Activated gamma-delta T cell treated with Interleukin-2 at 50 U/mL for 16 hours (primary cell): ENCODE measurements around the gene EDDM13.
"Not testable (repeated sequence)": the region's sequence is repeated elsewhere in the genome, so short reads cannot be mapped to it uniquely, and the experiment has no call there.

ENCODE experiments used
- DNase-seq: peaks from one replicate; pipeline ENCODE4 v3.0.0-alpha.2; 2020

EDDM13 gene

GRCh38 chr19:56295531-56296455 is 23.2 kb downstream of the EDDM13 start:
- no peak for DNase-seq

DNA sequence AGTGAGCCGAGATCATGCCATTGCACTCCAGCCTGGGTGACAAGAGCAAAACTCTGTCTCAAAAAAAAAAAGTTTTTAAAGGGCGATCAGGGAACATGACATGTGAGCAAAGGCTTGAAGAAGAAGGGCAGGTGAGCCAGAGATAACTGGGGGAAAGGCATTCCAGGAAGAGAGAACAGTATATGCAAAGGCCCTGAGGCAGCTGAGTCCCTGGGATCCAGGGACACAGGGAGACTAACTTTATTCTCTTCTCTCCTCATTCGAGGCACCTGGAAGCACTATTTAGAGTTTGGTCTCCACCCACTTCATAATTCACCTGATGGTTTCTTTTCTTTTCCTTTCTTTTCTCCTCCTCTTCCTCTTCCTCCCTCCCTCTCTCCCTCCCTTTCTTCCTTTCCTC is 24.5 kb downstream of the EDDM13 start:
- DNase-seq: no peak

GRCh38 chr19:56299688-56300087 is 27.1 kb downstream of the EDDM13 start:
- no peak for DNase-seq

- DNase-seq: no peak
Measured at GRCh38 chr19:56301155-56301554, 28.6 kb downstream of the EDDM13 start.

DNA sequence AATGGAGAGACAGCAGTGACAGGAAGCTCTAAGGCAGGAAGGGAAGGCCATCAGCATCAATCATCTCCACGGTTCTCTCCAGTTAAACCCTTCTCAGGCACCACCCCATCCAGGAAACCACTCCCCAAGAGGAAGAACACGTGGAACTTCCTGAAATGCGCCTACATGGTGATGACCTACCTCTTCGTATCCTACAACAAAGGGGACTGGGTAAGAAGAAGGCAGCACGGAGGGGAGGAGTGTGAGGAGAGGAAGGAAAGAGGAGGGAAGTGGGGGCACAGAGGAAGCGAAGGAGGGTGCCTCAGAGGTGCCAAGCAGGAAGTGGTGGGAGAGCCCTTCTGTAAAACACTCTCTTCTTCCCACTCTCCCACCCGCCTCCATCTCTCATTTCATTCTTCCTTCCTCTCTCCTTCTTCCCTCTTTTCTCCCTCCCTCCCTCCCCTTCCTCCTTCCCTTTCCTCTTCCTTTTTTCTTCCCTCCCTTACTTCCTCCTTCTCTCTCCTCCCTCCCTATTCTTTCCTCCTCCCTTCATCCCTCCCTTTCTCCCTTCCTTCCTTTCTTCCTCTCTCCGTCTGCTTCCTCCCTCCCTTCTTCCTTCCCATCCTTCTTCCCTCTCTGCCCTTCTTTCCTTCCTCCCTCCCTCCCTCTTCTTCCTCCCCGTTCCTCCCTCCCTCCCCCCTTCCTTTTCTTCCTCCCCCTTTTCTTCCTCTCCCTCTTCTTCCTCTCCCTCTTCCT is 29.5 kb downstream of the EDDM13 start:
- DNase-seq: no peak

DNA sequence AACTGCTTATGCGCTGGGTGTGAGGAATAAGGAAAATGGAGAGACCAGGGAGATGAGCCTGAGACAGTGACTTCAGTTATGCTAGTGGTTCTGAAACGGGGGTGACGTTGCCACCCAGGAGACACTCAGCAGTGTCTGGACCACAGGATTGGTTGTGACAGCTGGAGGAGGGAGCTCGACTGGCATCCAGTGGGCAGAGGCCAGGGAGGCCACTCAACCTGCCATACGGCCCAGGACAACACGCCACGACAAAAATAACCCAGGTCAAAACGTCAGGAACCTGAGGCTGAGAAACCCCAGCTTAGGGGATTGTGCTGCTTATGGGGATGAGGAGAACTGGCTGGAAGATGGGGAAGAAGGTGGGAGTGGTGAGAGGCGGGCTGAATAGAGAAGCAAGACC is 31.7 kb downstream of the EDDM13 start:
- no peak for DNase-seq

DNA sequence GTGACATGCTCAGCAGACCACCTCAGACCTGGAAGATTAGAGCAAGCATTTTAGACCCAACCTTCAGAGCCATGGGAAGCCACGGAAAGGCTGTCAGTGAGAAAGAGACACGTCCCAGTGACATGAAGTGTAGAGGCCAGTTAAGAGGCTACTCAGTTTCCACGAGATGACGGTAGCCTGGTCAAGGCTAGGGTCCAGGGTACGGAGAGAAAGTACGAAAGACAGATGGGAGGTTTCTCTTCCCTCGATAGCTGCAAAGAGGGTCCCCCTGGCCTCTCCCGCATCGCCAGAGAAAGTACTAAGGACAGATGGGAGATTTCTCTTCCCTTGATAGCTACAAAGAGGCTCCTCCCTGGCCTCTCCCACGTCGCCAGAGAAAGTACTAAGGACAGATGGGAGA is 33.5 kb downstream of the EDDM13 start:
- no peak for DNase-seq

- DNase-seq: not testable (repeated sequence)
Measured at GRCh38 chr19:56307062-56307461, 34.5 kb downstream of the EDDM13 start.

DNA sequence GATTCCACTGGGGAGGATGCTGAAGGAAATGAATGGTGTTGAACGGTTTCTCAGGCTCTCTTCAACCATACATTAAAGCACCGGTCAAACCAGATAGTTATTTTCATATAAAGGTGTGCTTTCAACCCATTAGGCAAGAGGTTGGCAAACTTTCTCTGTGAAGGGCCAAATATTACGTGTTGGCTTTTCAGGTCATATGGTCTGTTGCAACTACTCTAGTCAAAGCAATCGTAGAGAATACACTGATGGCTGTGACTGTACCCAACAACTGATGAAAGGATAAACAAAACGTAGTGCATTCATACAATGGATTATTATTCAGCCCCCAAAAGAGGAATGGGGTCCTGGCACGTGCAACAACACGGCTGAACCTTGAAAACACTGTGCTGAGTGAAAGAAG is 36.2 kb downstream of the EDDM13 start:
- no peak for DNase-seq

DNA sequence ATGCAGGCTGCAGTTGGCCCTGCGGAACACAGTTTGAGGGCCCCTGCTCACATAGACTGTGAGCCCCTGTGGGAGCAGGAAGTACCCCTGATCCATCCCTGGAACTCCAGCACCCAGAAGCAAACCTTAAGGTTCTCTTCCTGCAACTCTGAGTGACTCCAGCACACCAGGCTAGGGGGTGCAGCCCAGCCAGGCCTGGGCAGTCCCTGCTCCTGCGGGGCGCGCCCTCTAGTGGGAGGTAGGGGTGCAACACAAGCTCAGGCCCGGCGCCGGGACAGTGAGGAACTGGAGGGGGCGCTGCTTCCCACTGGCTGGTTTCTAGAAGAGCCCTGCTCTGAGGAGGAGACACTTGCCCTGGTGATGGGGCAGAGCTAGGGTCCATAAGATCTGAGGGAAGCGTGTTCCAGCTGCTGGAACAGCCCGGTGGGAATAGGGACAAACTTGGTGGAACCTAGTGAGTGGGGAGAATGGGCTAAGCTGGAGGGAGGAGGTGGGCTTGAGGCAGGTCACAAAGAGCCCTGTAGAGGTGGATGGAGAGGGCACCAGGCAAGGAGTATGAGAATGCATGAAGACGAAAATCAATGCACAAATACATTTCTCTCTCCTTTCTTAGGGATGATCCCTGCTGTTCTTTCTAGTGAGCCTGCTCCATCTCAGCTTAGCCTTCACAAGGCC is 37.1 kb downstream of the EDDM13 start:
- peak; percentile 39 for DNase-seq

DNA sequence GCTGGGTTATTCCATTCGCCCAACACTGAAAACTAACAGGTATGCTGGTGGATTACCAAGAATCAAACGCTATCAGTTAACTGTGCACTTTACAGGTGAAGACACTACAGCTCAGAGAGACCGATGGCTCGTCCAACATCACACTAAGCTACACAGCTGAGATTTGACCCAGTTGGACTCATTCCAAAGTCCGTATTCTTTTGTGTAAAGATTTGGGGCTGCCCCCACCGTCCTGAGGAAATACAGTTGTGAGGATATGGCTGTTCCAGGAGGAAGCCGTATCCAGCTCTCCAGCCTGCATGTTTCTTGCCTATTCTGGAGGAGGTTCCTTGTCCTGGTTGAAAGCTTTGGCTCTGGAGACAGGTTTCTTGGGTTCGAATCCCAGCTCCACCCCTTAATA is 37.9 kb downstream of the EDDM13 start:
- no peak for DNase-seq

GRCh38 chr19:56312342-56312741 is 39.8 kb downstream of the EDDM13 start:
- no peak for DNase-seq

DNA sequence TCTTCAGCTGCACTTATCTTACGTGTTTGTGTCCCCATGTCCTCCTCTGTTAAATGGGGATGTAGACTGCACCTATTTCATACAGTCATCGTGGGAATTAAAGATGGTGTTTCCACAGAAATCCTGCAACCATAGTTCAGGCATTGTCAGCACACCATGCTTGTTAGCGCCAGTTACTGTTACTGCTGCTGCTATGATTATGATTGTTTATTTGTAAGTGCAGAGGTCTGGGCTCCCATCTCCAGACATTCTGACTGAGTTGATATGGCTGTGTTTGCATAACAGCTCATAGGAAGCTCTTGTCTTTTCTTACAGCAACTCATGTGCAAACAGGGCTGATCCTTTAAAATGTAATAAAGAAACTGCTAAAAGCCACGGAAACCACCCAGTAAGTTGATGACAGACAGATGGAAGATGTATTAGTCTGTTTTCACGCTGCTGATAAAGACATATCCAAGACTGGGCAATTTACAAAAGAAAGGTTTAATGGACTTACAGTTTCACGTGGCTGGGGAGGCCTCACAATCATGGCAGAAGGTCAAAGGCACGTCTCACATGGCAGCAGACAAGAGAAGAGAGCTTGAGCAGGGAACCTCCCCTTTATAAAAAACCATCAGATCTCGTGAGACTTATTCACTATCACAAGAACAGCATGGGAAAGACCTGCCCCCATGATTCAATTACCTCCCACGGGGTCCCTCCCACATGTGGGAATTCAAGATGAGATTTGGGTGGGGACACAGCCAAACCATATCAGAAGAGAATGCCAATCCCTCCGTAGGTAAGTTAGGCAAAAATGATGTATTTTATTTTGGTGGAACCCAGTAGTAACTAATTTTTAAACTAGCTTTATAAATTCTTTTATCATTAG is 40.5 kb downstream of the EDDM13 start:
- DNase-seq: no peak

- no peak for DNase-seq
Measured at GRCh38 chr19:56314018-56314380, 41.5 kb downstream of the EDDM13 start.

GRCh38 chr19:56314381-56315076 is 42.0 kb downstream of the EDDM13 start, which contains the start of gene ZSCAN5A:
Gene ZSCAN5A, minus strand, starts transcription at chr19:56314839. Its CDS starts 89,793 bp downstream, at chr19:56225046.
- peak; percentile 95 for DNase-seq

DNA sequence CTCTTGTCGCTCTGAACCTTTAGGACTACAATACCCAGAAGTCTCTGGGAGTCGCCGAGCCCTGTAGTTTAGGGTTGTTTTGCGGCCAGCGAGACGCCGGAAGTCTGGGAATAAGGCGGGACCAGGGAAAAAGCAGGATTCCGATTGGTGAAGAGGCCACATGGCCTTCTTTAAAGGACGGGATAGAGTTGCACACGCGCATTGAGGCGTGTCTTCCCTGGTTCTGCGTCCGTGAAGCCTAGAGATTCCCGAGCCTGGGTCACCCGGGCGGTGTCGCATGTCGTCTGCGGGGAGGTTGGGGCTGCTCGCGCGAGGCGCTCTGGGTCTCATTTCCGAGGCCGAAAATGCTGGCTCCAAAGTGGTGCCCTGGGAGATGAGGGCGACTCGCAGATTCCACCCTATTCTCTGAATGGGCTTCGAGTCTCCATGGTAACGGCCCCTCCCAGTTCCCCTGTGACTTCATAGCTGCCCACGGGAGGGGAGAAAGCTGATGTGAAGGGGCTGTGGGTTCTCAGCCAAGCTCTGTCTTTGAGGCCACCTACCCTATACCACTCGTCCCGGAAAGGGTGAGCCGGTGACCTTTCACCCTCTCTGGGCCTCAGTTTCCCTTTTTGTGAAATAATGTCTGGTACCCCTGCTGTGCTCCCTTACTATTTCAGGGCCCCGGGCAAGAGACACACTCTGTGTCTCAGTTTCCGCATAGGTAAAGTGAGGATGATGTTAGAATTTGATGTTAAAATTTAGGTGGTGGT is 42.7 kb downstream of the EDDM13 start:
- DNase-seq: peak; percentile 90

DNA sequence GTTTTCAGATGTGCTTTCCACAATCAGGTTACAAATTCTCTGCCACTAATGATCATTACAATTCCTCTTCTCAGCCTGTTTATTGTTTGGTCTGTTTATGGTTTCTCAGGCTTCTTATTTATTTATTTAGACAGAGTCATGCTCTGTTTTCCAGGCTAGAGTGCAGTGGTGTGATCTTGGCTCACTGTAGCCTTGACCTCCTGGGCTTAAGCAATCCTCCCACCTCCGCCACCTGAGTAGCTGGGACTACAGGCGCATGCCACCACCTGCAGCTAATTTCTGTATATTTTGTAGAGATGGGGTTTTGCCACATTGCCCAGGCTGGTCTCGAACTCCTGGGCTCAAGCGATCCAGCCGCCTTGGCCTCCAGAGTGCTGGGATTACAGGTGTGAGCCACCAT is 44.2 kb downstream of the EDDM13 start:
- DNase-seq: no peak

DNA sequence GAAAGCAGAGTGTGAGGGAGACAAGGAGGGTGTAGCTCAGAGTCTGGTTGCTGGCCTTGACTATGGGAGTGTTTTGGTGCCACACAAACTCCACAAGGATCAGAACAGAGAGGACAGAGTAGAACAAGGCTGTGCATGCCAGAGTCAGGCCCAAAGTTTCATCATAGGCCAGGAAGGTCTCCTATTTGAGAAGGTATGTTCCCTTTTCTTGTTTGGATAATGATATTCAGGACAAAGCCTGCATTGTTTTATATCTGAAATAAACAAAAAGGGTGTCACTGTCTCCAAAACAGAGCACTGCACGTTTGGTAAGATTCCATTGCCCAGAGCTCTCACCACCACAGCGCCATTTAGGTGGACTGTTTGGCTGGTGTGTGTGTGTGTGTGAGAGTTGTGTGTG is 45.2 kb downstream of the EDDM13 start:
- no peak for DNase-seq

- no peak for DNase-seq
Measured at GRCh38 chr19:56319991-56320390, 47.4 kb downstream of the EDDM13 start.

DNA sequence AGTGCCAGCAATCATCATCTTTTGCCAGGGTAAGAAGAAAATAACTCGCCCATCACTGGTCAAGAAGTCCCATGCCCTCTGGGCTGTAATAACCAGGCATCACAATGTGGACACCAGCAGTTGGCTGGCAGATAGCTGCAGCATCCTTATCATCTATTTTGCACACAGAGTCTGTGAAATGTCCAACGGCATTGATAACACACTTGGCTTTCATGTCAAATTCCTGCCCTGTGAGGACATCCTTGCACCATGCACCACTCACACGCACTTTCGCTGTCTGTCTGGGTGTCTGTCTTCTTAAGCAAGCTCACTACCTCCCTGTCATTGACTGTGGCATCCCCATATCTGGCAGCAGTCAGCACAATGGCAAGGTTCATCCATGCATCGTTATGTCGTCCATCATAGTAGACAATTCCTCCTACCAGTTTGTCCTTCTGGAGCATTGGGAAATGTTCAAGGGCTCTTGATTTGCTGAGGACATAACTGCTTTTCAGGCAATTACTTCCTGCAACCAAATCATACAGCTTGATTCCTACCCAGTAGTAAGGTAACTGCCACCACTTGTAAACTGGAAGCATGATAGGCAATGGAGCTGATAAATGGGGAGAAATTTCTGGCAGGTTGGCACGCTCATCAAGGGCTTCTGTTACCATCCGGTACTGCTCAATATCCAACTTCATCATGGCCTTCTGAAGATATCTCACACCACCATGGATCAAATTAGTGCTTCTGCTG is 48.9 kb downstream of the EDDM13 start:
- DNase-seq: no peak
